GM21447 (cell line): Measurements from ENCODE around the gene CAMK1D.

ENCODE experiments used
- ATAC-seq: cut with Tn5 transposase; IDR thresholded peaks from one replicate; pipeline ENCODE4 v1.9.1; 2021; ENCODE audit not compliant: unreplicated experiment

CAMK1D gene

DNA sequence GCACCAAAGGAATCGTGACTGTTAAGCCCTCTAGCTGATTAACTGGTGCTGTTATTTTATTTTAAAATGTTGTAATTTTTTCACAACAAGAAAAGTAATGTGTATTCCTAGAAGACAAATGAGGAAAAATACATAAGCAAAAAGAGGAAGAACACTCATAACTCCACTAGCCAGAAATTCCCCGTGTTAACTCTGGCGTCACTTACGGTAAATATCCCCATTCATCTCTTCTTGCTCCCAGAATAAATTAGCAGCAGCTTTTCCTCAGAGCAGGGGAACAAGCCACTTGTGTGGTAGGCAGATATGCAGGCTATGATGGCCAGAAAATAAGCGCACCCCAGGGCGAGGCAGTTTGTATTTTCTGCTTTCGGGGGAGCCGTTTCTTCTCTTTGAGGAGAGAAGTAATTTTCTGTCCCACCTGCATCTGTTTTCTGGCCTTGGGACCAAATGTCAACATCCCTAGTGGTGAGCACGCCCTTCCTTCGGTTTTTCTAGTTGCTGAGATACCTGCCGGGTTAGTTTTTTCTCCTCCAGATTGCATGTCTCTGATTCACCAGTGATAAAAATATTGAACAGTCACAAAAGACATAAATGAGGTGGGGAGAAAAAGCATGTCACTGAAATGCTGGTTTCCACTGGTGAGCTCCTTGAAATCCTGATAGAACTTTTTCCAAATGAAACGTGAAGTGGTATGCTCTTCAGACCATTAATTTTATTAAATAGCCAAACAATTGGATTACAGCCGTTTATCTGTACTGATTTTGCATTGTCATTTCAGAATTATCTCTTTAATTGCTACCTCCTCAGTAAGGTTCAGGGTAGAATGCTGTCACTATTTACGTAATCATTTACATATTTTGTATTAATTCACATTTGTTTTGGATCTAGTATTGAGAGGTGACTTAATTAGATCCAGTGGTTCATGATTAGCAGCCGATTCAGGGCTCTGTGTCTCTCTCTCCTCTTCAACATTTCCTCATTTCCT is 268.1 kb downstream of the CAMK1D start:
- ATAC-seq = no peak

DNA sequence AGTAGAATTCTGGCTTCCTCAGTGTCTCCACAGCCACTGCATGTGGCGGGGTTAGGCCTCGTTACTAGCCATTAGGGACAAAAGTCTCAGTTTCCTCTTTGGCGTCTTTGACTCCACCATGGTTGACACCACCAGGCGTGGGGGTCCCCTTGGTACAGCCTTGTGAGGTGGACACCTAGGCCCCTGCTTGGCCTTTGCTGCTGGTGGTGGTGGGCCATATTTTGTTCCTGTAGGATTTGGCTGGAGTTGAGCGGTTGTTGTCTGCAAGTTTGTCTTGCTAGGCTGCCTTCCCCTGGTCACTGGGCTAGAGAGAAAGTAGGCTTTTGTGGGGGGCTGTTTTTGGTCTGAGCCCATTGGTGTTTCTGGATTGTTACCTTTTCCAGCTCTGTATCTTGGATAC is 272.7 kb downstream of the CAMK1D start:
- ATAC-seq = no peak

GRCh38 chr10:12622691-12623090 is 273.3 kb downstream of the CAMK1D start:
- no peak for ATAC-seq

- ATAC-seq = no peak
Observed at GRCh38 chr10:12625393-12626023, 276.2 kb downstream of the CAMK1D start.

DNA sequence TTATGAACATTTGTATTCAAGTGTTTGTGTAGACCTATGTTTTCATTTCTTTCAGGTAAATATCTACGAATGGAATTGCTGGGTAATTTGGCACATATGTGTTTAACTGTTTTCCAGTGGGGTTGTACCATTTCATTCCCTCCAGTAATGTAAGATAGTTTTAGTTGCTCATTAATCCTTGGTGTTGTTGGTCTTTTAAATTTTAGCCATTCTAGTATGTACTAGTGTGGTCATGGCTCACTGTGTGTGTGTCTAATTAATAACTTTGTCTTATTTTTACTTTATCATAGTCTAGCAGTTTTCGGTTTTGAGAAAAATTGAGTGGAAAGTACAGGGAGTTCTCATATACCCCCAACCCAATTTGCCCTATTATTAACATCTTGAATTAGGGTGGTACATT is 278.8 kb downstream of the CAMK1D start:
- ATAC-seq = no peak

- no peak for ATAC-seq
Observed at GRCh38 chr10:12628964-12629766, 279.8 kb downstream of the CAMK1D start.

DNA sequence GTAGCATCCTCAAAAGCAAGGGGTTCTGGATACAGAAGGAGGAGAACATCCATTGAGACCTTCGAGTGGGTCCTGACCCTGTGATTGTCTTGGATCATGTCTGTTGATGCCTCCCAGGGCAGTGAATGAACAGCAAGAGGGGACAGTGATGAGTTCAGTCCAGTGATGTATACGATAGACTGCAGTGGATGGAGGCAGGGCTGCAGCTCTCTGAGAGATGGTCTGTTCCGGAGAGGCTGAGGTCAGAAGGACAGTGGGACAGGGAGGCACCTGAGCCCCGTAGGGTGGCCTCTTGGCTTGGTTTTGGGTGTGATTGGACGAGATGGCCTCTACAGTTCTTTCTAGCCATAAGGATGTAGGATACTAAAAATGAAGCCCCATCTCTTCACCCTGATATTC is 280.4 kb downstream of the CAMK1D start:
- no peak for ATAC-seq

- ATAC-seq = no peak
Observed at GRCh38 chr10:12631216-12631615, 281.9 kb downstream of the CAMK1D start.

- ATAC-seq = no peak
Observed at GRCh38 chr10:12631787-12632562, 282.6 kb downstream of the CAMK1D start.

DNA sequence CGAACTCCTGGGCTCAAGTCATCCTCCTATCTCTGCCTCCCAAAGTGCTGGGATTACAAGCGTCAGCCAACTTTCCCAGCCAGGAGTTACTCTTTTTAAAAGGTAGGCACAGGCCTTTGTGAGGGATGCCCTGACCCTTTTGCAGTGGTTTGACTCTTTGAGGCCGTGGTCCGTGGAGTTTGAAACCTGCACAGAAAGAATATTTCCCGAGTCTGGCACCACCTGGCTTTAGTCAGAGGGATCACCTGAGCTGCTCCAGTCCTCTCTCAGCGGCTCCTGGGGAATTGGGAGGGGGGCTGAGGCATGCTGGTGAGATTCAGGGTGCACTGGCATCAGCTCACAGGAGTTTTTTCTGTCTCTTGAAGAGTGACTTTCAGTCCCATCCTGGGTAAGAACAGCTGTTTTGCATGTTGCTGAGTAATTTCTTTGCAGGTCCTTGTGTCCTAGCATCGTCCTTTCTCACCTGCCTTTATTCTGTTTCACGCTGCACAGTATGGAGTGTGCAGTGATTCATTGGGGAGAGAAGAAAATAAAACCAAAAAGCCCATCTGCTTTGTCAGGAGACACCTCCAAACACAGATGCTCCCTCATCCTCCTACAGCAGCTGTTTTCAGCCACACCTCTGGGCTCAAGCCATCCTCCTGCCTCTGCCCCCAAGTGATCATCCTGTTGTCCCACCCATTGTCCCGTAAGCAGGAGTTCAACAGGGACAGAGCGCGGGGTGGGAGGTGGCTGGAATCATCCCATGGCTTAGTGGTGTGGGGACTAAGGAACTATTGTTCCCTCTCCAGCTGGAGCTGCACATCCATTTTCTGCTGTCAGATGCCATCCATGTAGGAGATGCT is 284.7 kb downstream of the CAMK1D start:
- no peak for ATAC-seq

DNA sequence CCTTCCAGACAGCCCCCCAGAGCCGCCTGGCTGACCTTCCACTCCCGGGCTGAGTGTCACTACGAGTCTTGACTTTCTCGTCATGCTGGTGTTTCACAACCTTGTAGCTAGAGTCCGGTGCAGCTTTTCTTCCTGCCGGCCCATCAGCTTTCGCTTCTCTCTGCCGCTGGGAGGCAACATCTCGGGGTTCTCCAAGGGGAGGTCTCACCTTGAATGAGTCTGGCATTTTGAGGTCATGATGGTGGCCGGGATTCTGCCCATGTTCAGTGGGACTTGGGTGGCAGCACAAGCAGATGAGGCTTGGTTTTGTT is 285.2 kb downstream of the CAMK1D start:
- no peak for ATAC-seq

- no peak for ATAC-seq
Observed at GRCh38 chr10:12635127-12635541, 285.8 kb downstream of the CAMK1D start.

DNA sequence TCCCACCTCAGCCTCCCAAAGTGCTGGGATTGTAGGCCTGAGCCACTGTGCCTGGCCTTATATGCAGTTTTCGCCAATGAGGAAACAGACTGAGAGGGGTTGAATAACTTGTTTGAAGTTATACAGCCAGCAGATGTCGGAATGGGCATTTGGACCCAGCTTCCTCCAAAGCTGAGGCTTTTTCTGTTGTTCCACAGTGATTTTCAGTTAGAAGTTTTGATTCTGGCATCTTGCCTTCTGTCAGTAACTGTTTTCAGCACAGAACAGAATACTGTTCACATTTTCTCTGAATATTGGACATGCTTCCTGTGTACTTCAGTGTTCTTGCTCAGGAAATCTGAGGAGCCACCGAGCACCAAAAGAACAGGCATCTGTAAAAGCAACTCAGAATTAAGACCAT is 287.2 kb downstream of the CAMK1D start:
- ATAC-seq = no peak

DNA sequence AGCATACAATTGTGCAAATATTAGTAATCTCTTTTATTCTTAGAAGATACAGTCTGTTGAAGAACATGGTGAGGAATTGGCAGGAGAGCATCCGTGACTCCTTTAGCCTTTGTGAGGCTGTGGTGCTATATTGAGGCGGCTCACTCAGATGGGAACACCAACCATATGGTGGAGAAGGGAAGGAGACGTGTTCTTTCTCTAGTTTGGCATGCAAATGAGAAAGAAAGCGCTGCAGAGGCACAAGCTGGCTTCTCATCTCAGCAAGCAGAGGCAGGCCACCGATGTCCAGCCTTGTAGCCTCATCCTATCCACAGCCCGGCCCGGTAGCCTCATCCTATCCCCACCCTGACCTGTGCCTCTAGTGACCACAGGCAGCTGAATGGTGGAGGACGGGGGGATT is 288.3 kb downstream of the CAMK1D start:
- ATAC-seq = no peak

GRCh38 chr10:12638103-12638502 is 288.8 kb downstream of the CAMK1D start:
- no peak for ATAC-seq

DNA sequence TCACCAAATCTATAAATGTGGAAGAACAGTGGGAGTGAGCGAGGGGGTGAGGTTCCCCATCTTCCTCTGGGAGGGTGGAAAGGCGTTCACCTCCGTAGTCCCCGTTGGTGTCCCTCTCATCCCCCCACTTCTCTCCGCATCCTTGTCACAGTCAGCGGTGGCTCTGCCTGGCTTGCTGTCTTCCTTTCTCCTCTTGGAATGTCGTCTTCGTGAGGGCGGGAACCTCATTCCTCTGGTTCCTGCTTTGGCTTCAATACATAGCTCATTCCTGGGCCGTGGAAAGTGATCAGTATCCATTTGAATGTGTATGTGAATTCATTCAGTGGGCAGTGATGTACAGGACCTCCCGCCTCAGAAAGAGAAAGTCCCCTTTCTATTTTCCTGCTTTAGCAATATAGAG is 289.4 kb downstream of the CAMK1D start:
- ATAC-seq = no peak

GRCh38 chr10:12639996-12640944 is 290.9 kb downstream of the CAMK1D start:
- no peak for ATAC-seq

DNA sequence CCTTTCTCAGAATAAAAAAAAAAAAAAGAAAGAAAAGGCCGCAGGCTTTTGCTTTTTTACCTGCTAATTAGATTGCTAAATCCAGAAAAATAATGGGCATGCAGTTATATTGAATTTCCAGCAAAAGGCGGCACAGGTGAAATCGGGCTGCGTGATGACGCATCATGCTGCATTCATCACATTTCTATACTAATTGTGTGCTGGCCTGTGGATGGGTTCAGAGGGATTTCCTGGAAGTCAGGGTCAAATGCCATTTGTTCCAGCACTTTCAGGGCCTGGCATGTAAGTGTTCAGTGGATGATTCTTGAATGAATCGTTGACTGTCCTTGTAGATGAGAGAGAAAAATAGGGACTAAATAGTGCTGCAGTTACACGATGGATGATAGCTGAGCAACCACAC is 292.7 kb downstream of the CAMK1D start:
- no peak for ATAC-seq

- ATAC-seq = no peak
Observed at GRCh38 chr10:12643279-12643678, 293.9 kb downstream of the CAMK1D start.
